Fibroblast of lung (primary cell): ENCODE measurements around the gene CPLANE2. TPM values are rescaled to one million over a fixed set of nuclear protein-coding genes. Genes with fewer than 3 reads are reported as not detected.
A peak's percentile ranks its signal among the peaks of the same experiment; 100 is the strongest.

Experiments used
- DNase-seq, 2 donors: peaks; one replicate each; pipeline versions ENCODE4 v3.0.0 to v3.0.0-alpha.2; 2010; ENCODE audit warnings: low read depth in 2 of 2
- H2AFZ ChIP-seq: 2 replicates; pipeline ENCODE4 v1.5.1; 2012; ENCODE audit warnings: low read length, control low read depth, inconsistent platforms
- H3K27ac ChIP-seq: 2 replicates; pipeline ENCODE4 v1.5.1; 2011; ENCODE audit warnings: low read length, control low read depth; ENCODE audit not compliant: insufficient read depth
- H3K27me3 ChIP-seq: 2 replicates; pipeline ENCODE4 v1.5.1; 2011; ENCODE audit warnings: mild to moderate bottlenecking, low read length; ENCODE audit not compliant: control insufficient read depth, insufficient read depth
- H3K36me3 ChIP-seq: 2 replicates; pipeline ENCODE4 v1.5.1; 2011; ENCODE audit warnings: low read length; ENCODE audit not compliant: control insufficient read depth, insufficient read depth
- H3K4me1 ChIP-seq: 2 replicates; pipeline ENCODE4 v1.5.1; 2011; ENCODE audit warnings: low read length; ENCODE audit not compliant: control insufficient read depth, insufficient read depth; ENCODE audit errors: extremely low read depth
- H3K4me2 ChIP-seq: 2 replicates; pipeline ENCODE4 v1.5.1; 2011; ENCODE audit warnings: low read length, control low read depth; ENCODE audit not compliant: insufficient read depth; ENCODE audit errors: extremely low read depth
- H3K4me3 ChIP-seq, 4 experiments: fragments of 200-600 bp in 1 of 4; sonication (generic) in 1 of 4; replicated peaks in 1 of 4; 2 replicates each; pipeline ENCODE4 v1.5.1; 2011 to 2016; ENCODE audit warnings: low read length in 4 of 4, low read depth in 3 of 4, mild to moderate bottlenecking in 3 of 4, control low read depth in 2 of 4, inconsistent platforms in 1 of 4, mixed read lengths in 1 of 4; ENCODE audit not compliant: insufficient read depth in 1 of 4; ENCODE audit errors: control extremely low read depth in 1 of 4
- H3K79me2 ChIP-seq: 2 replicates; pipeline ENCODE4 v1.5.1; 2012; ENCODE audit warnings: mild to moderate bottlenecking, low read length, inconsistent platforms; ENCODE audit not compliant: control insufficient read depth, insufficient read depth
- H3K9ac ChIP-seq: 2 replicates; pipeline ENCODE4 v1.5.1; 2011; ENCODE audit warnings: mild to moderate bottlenecking, low read length, control low read depth; ENCODE audit not compliant: insufficient read depth
- H3K9me3 ChIP-seq: 2 replicates; pipeline ENCODE4 v1.5.1; 2012; ENCODE audit warnings: low read depth, low read length; ENCODE audit not compliant: control insufficient read depth, insufficient read depth
- H4K20me1 ChIP-seq: 2 replicates; pipeline ENCODE4 v1.5.1; 2011; ENCODE audit warnings: low read length; ENCODE audit not compliant: control insufficient read depth, insufficient read depth; ENCODE audit errors: extremely low read depth
- CTCF ChIP-seq, 2 donors: IDR thresholded peaks in 1 of 2; conservative IDR thresholded peaks in 1 of 2; 1 replicate in 1 of 2; 2 replicates in 1 of 2; pipeline ENCODE4 v1.5.1; 2011 to 2012; ENCODE audit warnings: low read length in 2 of 2, control low read depth in 1 of 2, inconsistent platforms in 1 of 2, low read depth in 1 of 2, mild to moderate bottlenecking in 1 of 2
- EZH2 ChIP-seq: IDR thresholded peaks from 2 replicates; pipeline ENCODE4 v1.5.1; 2012; ENCODE audit warnings: low read length, control low read depth, mild to moderate bottlenecking; ENCODE audit errors: missing control alignments
- polyA plus RNA-seq, 2 donors: library from polyadenylated mRNA; depleted of rRNA in 1 of 2; stranded (reverse) in 1 of 2; unstranded in 1 of 2; fragments of >200 nt; gene quantifications; 2 replicates each; pipeline ENCODE4 v1.2.1, GENCODE V29; 2011 to 2012; ENCODE audit warnings: missing spikeins in 1 of 2
- total RNA-seq: library from RNA; depleted of rRNA; stranded (reverse); fragments of >200 nt; gene quantifications from 2 replicates; pipeline ENCODE4 v1.2.1, GENCODE V29; 2014

CPLANE2 gene
- total and polyA plus RNA-seq, 2 donors (not counting 1 experiment from before 2014, with no cell fraction given) = 4.0 to 19.2 TPM

- H3K4me2 ChIP-seq = no peak overlapping the region
- no peak overlapping the region for H2AFZ ChIP-seq
- H3K9me3 ChIP-seq = no peaks in the 10 kb centered on the region
- no peak for DNase-seq
- peaks cover 2% of the 10 kb centered on the region for H3K4me1 ChIP-seq
- no peaks in the 10 kb centered on the region for H3K79me2 ChIP-seq
- no peaks in the 10 kb centered on the region for H4K20me1 ChIP-seq
- no peak overlapping the region for H3K27ac ChIP-seq
- H3K36me3 ChIP-seq = no peaks in the 10 kb centered on the region
- TF ChIP-seq EZH2 (no peak), CTCF (conservative IDR thresholded peaks at IDR 0.05 in 1 of 2, IDR thresholded peaks at IDR 0.05 in 1 of 2; ENCODE audit: low read depth in 1 of 2, low read length in 2 of 2) (no peak)
- no peak overlapping the region for H3K4me3 ChIP-seq
- no peak overlapping the region for H3K9ac ChIP-seq
- H3K27me3 ChIP-seq = no peaks in the 10 kb centered on the region
Observed at GRCh38 chr1:16279186-16279585, 42.2 kb upstream of the CPLANE2 start.

- H3K36me3 ChIP-seq = peaks cover 1% of the 10 kb centered on the region
- peaks cover 2% of the 10 kb centered on the region for H3K4me1 ChIP-seq
- TF ChIP-seq CTCF (conservative IDR thresholded peaks at IDR 0.05 in 1 of 2, IDR thresholded peaks at IDR 0.05 in 1 of 2; ENCODE audit: low read depth in 1 of 2, low read length in 2 of 2) = no peak
- TF ChIP-seq EZH2 = no peak
- no peak overlapping the region for H3K27ac ChIP-seq
- H3K9ac ChIP-seq = no peak overlapping the region
- H3K9me3 ChIP-seq = no peaks in the 10 kb centered on the region
- no peak overlapping the region for H3K4me3 ChIP-seq
- no peaks in the 10 kb centered on the region for H3K79me2 ChIP-seq
- H3K27me3 ChIP-seq = no peaks in the 10 kb centered on the region
- no peak for DNase-seq
- no peak overlapping the region for H3K4me2 ChIP-seq
- no peaks in the 10 kb centered on the region for H4K20me1 ChIP-seq
- H2AFZ ChIP-seq = no peak overlapping the region
Observed at GRCh38 chr1:16276302-16277030, 39.5 kb upstream of the CPLANE2 start.

GRCh38 chr1:16275591-16275990 lies 38.6 kb upstream of the CPLANE2 start:
- Histone ChIP-seq H2AFZ (no peak overlapping the region), H4K20me1 (no peaks in the 10 kb centered on the region), H3K27me3 (no peaks in the 10 kb centered on the region), H3K9ac (no peak overlapping the region), H3K79me2 (no peaks in the 10 kb centered on the region), H3K4me2 (no peak overlapping the region), H3K4me3 (no peak overlapping the region), H3K4me1 (peaks cover 2% of the 10 kb centered on the region), H3K27ac (no peak overlapping the region), H3K9me3 (no peaks in the 10 kb centered on the region), H3K36me3 (peaks cover 1% of the 10 kb centered on the region)
- peak in 1 of 2 donors; percentile 40 for DNase-seq
- no peak for TF ChIP-seq CTCF (conservative IDR thresholded peaks at IDR 0.05 in 1 of 2, IDR thresholded peaks at IDR 0.05 in 1 of 2; ENCODE audit: low read depth in 1 of 2, low read length in 2 of 2)
- TF ChIP-seq EZH2 = no peak
